GM21737 (cell line): ENCODE data around the gene ZNF79.

Experiments used
- ATAC-seq: cut with Tn5 transposase; IDR thresholded peaks from one replicate; pipeline ENCODE4 v1.9.1; 2021; ENCODE audit warnings: mild to moderate bottlenecking, moderate library complexity; ENCODE audit not compliant: unreplicated experiment

ZNF79 gene

DNA sequence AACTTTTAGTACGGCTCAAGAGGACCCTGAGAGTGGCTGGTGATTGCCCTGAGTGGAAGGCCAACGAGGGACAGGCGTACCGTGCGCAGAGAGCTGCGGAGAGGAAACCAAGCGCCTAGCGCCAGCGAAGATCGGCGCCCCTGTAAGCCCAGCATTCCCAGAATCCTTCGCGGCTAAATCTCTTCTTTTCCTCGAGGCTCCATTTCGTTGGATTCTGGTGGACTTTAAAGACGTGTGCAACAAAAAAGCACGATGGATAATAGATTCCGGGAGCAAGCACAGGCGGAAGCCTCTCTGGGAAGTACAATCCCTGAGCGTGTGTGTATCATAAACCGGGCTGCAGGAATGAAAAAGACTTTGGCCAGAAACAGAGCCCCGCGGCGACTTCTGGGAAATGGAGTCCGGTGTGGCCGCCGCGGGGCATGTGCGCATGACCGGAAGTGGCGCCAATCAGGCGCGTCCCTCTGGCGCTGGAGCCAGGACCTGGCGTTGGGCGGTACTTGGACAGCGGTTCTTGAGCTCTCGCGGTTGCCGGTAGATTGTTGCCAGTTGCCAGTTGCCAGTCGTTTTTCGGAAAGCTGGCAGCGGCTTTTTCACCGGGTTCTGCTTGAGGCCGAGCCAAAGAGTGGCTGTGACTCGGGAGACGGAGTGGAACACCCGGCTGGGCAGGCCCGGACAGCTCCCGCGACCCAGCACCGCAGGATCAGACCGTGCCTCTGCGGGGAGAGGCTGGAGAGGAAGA lies at the start of gene ZNF79:
TSS of gene ZNF79 (plus strand) at position 449 of the 742 bp plus-strand sequence. CDS start 406 bp downstream, outside the sequence.
- peak; percentile 70 for ATAC-seq

DNA sequence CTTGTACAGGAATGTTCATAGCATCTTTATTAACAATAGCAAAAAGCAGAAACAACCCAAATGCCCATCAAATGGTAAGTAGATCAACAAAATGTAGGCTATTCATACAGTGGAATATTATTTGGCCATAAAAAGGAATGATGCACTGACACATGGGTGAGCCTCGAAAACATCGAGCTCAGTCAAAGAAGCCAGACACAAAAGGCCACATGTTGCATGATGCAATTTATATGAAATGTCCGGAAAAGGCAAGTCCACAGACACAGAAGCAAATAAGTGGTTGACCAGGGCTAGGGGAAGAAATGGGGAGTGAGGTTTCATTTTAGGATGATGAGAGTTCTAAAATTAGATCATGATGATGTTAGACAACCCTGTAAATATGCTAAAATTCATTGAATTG lies 43.7 kb upstream of the ZNF79 start:
- no peak for ATAC-seq

DNA sequence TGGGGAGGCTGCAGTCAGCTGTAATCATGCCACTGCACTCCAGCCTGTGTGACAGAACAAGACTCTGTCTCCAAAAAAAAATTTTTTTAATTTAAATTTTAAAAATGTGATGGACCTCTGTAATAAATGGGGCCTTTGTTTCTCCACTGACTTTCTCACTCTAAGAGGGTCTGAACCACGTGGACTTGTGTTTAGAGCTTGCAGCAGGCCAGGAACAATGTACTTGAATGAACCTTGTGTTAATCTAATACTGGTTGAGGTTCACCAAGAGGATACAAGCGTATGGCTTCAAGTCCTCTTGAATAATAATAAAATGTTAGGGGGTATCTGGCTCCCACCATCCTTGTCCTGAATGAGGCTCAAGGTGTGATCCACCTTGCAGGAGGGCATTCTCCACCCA lies 41.6 kb upstream of the ZNF79 start:
- ATAC-seq, result no peak

DNA sequence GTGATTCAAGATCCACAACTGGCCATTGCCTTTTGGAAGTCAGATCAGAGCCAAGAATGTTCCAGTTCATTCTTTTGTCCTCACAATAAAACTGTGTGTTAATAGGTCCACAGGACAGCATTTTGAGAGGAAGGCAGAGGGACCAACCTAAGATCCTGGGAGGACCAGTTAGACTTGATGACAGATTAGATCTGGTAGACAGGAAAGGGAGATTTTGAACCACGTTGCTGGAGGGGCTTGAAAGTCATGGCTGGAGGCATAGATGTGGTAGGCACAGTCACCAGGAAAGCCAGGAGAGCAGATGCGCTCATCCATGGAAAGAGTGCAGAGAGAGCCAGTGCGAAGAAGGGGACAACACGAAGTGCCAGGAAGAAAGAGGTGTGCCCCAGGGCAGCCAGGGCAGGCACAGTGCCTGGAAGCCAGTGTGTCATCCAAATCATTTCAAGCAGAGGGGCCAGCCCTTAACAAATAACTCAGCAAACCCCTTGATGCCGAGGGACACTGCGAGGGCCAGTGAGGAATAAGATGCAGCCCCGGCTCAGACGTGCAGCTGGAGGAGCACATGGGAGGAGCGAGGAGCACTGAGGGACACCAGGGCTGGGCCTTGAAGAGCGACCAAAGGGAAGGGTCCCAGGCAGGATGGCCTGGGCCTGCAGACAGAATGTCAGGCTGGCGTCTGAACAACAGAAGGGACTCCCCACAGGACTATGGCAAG lies 40.0 kb upstream of the ZNF79 start:
- ATAC-seq, result no peak

DNA sequence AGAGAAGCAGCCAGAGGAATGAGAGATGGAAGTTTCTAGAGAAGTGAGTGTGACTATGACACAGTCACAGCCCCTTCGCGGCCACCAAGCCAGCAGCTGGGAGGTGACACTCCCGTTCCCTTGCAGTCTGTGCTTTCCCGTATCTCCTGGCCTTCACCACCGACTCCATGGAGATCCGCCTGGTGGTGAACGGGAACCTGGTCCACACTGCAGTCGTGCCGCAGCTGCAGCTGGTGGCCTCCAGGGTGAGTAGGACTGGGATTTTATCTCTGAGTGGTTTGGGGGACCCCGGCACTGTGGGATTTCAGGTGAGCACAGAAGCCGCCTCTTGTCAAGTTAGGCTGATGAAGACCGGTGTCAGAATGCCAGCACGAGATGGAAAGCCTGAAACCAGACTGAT lies 39.3 kb upstream of the ZNF79 start:
- no peak for ATAC-seq

DNA sequence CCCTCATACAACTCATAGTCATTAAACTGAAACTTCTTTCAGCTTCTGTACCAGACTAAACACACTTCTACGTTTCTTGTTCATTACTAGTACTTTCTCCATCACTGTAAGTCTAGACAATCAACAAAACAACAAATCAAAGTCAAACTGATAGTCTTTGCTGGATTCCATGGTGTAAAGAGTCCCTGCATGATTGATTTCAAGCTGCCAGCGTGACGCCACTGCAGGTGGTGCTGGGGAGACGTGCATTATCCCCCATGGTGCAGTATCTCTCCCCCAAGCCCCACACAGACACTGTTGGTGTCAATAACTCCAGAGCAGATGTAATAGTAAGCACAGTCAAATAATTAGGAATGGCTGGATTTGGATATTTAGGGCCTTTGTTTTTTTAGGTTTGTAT lies 37.9 kb upstream of the ZNF79 start:
- no peak for ATAC-seq

DNA sequence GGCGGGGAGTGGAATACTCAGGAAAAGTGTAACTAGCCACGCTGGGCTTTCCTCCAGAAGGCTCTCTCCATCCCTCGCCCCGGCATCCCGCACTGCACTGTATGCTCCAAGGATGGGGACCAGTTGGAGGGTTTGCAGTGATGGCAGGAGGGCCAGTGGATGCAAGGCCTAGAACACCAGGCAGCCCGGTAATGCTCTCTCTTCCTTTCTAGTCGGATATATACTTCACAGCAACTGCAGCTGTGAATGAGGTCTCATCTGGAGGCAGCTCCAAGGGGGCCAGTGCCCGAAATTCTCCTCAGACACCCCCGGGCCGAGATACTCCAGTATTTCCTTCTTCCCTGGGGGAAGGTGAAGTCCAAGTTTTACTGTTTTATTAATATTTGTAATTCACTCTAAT lies 37.2 kb upstream of the ZNF79 start:
- no peak for ATAC-seq

DNA sequence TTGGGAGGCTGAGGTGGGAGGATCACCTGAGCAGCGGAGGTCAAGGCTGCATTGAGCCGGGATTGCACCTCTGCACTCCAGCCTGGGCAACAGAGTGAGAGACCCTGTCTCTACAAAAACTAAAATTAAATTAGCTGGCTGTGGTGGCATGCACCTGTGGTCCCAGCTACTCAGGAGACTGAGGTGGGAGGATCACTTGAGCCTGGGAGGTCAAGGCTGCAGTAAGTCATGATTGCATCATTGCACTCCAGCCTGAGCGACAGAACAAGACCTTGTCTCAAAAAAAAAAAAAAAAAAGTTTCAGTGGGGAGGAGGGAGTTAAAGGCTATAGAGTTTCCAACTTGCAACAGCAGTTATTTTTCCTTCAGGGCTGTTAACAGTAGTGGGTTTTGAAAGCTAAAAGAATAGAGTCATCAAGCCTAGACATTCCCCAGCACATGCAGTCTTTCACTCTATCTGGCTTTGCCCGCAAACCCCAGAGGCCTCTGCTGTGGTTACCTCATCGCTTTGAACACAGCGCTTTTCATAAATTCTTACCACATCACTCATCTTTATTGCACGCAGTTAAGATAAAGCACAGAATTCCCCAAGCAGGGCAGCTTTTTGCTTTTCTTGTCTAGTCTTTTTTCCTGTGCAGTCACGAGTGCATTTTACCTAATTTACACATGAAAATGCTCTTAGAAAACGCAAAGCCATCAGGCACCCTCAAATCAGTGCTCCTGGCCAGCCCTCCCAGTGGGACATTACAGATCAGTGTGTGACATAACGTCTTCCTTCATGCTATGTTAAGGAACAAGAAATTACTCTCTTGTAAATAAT lies 35.9 kb upstream of the ZNF79 start:
- ATAC-seq, result peak; percentile 68

DNA sequence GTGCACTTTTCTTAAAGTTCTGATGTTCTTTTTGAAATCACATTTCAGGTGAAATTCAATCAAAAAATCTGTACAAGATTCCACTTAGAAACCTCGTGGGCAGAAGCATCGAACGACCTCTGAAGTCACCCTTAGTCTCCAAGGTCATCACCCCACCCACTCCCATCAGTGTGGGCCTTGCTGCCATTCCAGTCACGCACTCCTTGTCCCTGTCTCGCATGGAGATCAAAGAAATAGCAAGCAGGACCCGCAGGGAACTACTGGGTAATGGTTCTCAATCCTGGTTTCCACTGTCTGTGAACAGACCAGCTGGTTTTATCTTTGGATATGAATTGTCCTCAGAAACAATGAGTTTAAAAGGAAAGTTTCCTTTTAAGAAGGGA lies 35.3 kb upstream of the ZNF79 start:
- ATAC-seq, result no peak

DNA sequence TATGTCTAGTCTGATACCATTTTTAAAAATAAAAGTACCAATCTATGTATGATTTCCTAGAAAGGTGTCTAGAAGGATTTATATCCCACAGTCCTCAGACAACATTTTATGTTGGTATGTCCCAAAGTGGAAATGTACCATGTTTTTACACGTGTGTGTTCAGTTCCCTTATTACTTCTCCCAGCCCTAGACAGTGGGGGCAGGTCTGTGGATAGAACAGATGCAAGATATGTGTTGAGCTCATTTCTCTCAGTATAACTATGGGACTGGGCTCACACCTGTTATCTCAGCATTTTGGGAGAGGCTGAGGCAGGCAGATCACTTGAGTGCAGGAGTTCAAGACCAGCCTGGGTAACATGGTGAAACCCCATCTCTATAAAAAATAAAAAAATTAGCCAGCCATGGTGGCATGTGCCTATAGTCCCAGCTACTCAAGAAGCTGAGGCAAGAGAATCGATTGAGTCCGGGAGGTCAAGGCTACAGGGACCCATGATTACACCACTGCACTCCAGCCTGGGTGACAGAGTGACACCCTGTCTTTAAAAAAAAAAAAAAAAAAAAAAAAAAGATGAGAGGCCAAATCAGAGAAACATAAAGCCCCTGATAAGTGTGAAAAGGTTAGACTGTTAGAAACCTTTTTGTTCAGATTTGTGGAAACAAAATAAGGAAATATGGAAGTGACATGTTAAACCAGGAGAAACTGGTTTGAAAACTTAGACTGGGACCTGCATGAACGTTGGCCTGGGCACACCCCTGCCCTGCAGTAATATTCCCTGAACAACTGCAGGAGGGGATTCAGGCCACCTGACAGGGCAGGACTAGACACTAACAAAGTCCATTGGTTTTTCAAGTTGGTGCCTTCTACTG lies 34.6 kb upstream of the ZNF79 start:
- ATAC-seq, result no peak

DNA sequence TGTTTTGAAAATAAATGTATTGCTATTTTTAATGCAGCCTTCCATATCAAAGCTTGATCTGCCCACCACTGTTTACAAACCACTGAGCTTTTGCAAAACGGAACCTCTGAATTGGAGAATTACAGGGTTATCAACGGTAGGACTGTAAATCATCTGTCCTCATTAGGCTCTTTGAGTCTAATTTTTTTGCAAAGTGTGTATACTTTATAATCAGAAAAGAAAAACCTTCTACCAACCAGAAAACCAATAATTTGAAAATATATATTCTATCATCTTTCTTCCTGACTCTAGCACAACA lies 34.0 kb upstream of the ZNF79 start:
- ATAC-seq, result no peak

DNA sequence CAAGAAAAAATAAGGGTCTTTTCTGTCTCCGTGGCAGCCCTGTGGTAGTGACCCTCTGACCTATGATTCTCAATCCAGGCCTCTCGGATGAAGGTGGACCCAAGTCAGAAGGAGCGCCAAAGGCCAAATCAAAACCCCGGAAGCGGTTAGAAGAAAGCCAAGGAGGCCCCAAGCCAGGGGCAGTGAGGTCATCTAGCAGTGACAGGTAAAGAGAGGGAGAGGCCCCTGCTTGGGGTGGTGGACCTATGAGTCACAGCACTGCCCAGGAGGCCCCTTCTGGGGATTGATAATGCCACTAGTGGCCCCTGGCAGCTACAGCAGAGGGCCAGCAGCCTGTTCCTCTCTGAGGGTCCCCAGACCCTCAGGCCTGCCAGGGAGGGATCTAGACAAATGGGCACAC lies 33.6 kb upstream of the ZNF79 start:
- no peak for ATAC-seq

DNA sequence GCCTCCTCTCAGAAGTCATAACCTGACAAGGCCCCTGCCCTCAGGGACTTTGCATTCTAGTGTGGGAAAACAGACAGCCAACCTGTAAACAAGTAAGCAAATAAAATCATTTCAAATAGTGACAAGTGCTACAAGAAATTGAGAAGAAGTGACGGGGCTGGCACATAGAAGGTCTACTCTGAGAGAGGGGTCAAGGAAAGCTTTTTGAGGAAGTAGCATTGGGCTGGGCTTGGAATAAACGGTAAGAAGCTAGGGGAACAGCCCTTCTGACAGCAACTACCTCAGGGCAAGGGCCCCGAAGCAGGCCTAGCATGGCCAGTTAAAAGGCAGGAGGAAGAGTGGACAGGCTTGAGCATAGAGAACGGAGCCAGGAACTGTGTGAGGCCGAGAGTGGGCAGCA lies 32.0 kb upstream of the ZNF79 start:
- no peak for ATAC-seq

DNA sequence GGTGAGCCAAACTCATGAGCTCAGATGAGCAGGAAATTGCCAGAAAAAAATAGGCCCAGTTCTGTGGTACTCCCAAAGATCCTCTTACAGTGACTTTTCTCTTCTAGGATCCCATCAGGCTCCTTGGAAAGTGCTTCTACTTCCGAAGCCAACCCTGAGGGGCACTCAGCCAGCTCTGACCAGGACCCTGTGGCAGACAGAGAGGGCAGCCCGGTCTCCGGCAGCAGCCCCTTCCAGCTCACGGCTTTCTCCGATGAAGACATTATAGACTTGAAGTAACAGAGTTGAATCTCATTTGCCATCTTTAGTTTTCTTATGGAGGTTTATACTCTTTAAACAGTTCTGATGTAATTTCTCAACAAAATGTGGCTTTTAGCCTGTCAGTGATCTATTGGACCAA lies 31.2 kb upstream of the ZNF79 start:
- no peak for ATAC-seq

DNA sequence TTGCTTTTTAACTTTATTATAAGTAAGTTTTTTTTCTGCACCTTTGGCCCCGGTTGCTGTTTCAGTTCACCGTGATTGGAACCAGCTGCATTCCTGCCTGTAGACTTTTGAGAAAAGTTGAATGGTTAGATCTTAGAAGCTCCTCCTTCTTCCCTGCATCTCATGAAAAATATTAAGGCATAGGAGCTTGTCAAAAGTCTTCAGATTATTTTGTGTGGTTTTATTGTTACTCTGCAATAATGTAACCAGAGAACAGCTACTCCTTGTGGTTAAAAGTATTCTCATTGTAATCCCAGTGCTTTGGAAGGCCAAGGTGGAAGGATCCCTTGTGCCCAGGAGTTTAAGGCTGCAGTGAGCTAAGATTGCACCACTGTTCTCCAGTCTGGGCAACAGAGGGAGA lies 30.5 kb upstream of the ZNF79 start:
- no peak for ATAC-seq

DNA sequence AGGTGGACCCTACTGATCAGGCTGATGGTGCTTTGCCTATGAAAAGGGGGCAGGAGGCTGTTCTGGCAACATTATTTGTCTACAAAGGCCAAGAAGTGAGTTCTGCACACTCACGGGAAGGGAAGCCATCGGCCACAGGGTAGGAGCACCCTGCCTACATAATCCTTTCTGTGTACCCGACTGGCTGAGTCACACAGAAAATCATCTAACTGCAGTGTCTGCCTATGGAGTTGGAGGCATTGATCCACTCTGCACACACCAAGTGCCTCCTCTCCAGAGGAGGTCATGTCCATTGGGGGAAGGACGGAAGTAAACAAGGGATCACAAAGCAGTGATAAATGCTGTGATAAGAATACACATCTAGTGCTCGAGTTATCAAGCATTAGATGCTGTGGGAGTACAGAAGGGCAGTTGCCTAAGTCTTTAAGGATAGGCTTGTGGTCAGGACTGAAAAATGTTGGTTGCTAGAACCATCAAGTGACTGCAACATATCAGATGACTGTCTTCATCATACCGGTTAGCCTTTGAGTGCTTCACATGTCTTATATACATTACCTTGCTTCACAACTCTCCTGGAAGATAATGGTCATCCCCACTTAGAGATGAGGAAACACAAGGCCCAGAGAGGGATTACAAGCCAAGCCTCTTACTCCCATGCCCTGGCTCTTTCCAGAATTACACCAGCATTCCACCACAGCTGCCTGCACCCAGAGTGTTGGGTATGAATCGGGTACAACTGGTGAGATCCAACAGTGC lies 28.5 kb upstream of the ZNF79 start:
- ATAC-seq, result no peak

DNA sequence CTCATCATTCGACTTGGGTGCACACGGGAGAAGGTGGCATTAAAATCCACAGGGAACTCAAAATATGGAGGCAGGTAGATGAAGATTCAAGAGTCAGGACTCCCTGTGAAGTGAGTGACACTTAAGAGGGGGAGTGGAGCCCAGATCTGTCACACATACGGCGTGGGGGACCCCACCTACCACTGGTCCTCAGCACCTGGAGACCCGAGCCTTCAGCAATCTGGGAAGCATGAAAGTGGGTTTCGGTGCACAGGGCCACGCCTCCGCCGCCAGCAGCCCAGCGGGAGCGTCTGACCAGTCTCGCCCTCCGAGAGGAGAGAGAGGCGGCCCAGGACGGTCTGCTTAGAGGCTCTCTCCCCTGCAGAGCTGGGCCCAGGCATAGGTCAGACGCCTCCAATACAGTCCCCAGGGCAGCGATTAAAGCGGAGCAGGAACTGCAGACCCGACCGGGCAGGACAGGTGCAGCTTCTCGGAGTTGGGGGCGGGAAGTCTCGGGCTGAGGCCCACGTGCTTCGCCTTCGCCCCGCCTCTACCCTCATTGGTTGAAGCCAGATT lies 27.9 kb upstream of the ZNF79 start:
- no peak for ATAC-seq

DNA sequence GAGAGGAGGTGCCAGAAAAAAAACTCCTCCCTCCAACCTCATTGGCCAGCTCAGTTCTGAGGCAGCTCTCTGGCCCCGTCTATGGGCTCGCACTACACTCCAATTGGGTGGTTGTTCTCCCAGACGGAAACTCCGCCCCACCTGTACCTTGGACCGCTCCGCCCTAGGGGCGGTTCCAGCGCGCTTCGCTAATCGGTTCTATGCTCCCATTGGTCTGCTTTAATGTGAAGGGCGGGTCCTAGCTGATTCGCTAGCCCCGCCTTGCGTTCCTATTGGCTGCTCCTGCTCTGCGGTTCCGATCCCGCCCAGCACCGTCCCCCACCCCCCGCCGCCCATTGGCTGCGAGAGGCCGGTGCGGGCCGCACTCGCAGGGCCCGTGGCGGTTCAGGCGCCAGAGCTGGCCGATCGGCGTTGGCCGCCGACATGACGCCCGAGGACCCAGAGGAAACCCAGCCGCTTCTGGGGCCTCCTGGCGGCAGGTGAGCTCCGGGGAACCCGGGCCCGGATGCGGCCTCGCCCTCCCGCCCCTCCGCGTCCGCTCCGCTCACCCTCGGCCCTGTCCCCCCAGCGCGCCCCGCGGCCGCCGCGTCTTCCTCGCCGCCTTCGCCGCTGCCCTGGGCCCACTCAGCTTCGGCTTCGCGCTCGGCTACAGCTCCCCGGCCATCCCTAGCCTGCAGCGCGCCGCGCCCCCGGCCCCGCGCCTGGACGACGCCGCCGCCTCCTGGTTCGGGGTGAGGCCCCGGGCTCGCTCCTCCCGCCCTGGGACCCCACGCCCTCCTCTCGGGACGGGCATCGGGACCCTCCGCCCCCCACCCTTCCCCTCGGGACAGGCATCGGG lies 27.2 kb upstream of the ZNF79 start, which contains the start of gene SLC2A8:
TSS of gene SLC2A8 (plus strand) at position 362 of the 838 bp plus-strand sequence. CDS start at position 424, 62 bp downstream.
- peak; percentile 93 for ATAC-seq
